B cell (primary cell): ENCODE data around the gene LYST.

Experiments
- EZH2 ChIP-seq: IDR thresholded peaks from 2 replicates; pipeline ENCODE4 v1.6.1; 2012; ENCODE audit warnings: borderline replicate concordance, low read depth, mild to moderate bottlenecking, moderate library complexity, low read length; ENCODE audit not compliant: insufficient read depth, poor library complexity, severe bottlenecking
- TF ChIP-seq, protein P1 (sequence below): fragments of 200-600 bp; IDR thresholded peaks from one replicate; pipeline ENCODE4 v1.8.0; 2022; ENCODE audit warnings: antibody characterized with exemption, mild to moderate bottlenecking

DNA sequence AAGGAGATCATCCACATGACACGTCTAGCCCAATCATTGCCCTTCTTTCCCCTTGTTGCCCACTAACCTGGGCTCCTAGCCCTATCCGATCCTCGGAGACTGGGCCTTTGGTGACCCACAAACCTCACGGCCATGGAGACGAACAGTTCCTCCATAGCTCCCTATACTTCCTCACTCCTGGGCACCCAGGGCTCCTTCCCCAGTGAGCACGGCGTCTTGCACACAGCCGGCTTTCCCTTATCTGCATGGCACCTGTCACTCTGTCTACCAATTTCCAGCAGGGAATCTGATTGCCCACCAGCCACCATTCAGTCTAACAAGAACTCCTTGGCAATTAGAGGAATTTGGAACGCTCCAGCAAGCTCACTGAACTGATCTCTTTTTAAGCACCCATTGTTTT, 220.2 kb downstream of the LYST start:
- TF ChIP-seq, protein P1, sequence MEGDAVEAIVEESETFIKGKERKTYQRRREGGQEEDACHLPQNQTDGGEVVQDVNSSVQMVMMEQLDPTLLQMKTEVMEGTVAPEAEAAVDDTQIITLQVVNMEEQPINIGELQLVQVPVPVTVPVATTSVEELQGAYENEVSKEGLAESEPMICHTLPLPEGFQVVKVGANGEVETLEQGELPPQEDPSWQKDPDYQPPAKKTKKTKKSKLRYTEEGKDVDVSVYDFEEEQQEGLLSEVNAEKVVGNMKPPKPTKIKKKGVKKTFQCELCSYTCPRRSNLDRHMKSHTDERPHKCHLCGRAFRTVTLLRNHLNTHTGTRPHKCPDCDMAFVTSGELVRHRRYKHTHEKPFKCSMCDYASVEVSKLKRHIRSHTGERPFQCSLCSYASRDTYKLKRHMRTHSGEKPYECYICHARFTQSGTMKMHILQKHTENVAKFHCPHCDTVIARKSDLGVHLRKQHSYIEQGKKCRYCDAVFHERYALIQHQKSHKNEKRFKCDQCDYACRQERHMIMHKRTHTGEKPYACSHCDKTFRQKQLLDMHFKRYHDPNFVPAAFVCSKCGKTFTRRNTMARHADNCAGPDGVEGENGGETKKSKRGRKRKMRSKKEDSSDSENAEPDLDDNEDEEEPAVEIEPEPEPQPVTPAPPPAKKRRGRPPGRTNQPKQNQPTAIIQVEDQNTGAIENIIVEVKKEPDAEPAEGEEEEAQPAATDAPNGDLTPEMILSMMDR: no peak
- TF ChIP-seq EZH2: no peak
